Thymus (tissue), 11 donors: ENCODE measurements around the gene RNF5. TPM values are rescaled to one million over a fixed set of nuclear protein-coding genes. Genes with fewer than 3 reads are reported as not detected.

Experiments used
- DNase-seq, 9 donors: peaks; one replicate each; pipeline ENCODE4 v3.0.0-alpha.2; 2013; ENCODE audit warnings: low spot score in 9 of 9, low read depth in 6 of 9, missing footprints in 1 of 9
- H3K27ac ChIP-seq, 2 donors: one replicate each; pipeline ENCODE4 v1.5.1; 2013; ENCODE audit warnings: control low read depth in 1 of 2, low read depth in 1 of 2, low read length in 1 of 2, mild to moderate bottlenecking in 1 of 2, moderate library complexity in 1 of 2
- H3K27me3 ChIP-seq, 2 donors: one replicate each; pipeline ENCODE4 v1.5.1; 2013; ENCODE audit warnings: low read length in 1 of 2; ENCODE audit not compliant: control insufficient read depth in 2 of 2, insufficient read depth in 1 of 2
- H3K36me3 ChIP-seq, 2 donors: one replicate each; pipeline ENCODE4 v1.5.1; 2013; ENCODE audit warnings: low read length in 1 of 2, mild to moderate bottlenecking in 1 of 2, moderate library complexity in 1 of 2; ENCODE audit not compliant: control insufficient read depth in 2 of 2, insufficient read depth in 2 of 2
- H3K4me1 ChIP-seq, 2 donors: one replicate each; pipeline ENCODE4 v1.5.1; 2013; ENCODE audit warnings: low read length in 2 of 2; ENCODE audit not compliant: control insufficient read depth in 2 of 2, insufficient read depth in 2 of 2
- H3K4me3 ChIP-seq, 2 donors: one replicate each; pipeline ENCODE4 v1.5.1; 2013; ENCODE audit warnings: low read length in 2 of 2, control low read depth in 1 of 2, mild to moderate bottlenecking in 1 of 2
- H3K9me3 ChIP-seq, 2 donors: one replicate each; pipeline ENCODE4 v1.5.1; 2013; ENCODE audit warnings: low read length in 1 of 2, mild to moderate bottlenecking in 1 of 2; ENCODE audit not compliant: control insufficient read depth in 2 of 2, insufficient read depth in 1 of 2
- WGBS: extraction: QIAGEN DNeasy Blood & Tissue Kit; methylation state at CpG from one replicate; pipeline ENCODE4 v1.1.7; 2013; 5-methylcytosine and 5-hydroxymethylcytosine counted together
- polyA plus RNA-seq: library from polyadenylated mRNA; stranded (reverse); fragments of 200-250 nt; gene quantifications from one replicate; pipeline ENCODE4 v1.2.3, GENCODE V29; 2013
- total RNA-seq: library from RNA; stranded (reverse); fragments of 120-200 nt; gene quantifications from one replicate; pipeline ENCODE4 v1.2.4, GENCODE V29; 2013
- donor health status: healthy.

Gene RNF5
- total and polyA plus RNA-seq, 2 donors: 62.8 to 77.3 TPM

DNA sequence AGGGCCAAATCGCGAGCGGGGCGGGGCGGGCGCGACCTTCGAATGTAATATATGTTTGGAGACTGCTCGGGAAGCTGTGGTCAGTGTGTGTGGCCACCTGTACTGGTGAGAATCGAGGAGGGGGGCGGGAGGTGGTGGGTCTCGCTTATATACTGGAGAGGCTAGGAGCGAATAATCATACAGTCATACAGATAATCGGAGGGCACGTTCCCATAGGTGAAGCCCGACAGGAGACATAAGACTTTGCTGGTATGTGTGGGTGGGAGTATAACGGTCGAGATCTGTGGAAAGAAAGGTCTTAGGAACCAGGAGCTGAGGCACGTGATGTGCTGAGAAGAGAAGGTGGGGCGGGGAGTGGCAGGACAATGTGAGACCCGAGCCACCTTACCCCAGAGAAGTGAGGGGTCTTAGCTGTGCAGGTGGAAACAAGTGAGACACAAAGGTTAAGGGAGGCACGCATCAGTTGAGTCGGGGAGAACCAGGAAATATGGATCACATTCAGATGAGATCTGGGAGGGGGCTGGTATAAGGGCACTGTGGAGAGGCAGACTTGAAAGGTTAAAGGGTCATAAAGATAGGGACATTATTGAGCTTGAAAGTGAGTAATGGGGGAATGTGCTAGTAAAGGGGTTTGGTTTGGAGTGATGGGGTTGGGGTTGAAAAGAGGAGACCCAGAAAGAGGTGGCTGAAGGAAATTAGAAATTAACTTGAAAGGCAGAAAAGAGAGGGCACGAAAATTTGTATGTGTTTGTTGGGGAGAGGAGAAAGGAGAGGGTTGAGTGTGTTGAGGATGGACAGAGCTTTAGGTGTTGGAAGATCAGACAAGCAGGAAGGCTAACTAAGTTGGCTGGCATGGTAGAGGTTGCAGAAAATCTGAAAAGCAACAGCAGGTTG lies 589 bp downstream of the RNF5 start:
- H3K9me3 ChIP-seq: peaks cover 1 to 4% of the 10 kb centered on the region in 2 donors
- no peaks in the 10 kb centered on the region for H3K27me3 ChIP-seq
- peaks cover 34 to 41% of the 10 kb centered on the region in 2 donors for H3K36me3 ChIP-seq
- H3K4me3 ChIP-seq: peak overlapping the region; percentile 79 to 80
- peak overlapping the region; percentile 95 to 97 for H3K27ac ChIP-seq
- peak in 1 of 9 donors; percentile 41 for DNase-seq
- WGBS: 2% methylated on average over 24 of the region's 24 CpGs
- peaks cover 26 to 46% of the 10 kb centered on the region in 2 donors for H3K4me1 ChIP-seq

- Histone ChIP-seq H3K27me3 (no peaks in the 10 kb centered on the region), H3K4me1 (peaks cover 22 to 42% of the 10 kb centered on the region in 2 donors), H3K4me3 (no peak overlapping the region), H3K27ac (no peak overlapping the region), H3K36me3 (peaks cover 42 to 48% of the 10 kb centered on the region in 2 donors), H3K9me3 (peaks cover 1 to 4% of the 10 kb centered on the region in 2 donors)
- 92% methylated on average over 10 of the region's 10 CpGs for WGBS
- DNase-seq: no peak
Measured at GRCh38 chr6:32179766-32180405, 1.7 kb downstream of the RNF5 start.

GRCh38 chr6:32181148-32181702 lies 3.0 kb downstream of the RNF5 start:
- H3K27me3 ChIP-seq: no peaks in the 10 kb centered on the region
- H3K4me3 ChIP-seq: no peak overlapping the region
- H3K36me3 ChIP-seq: peaks cover 43 to 56% of the 10 kb centered on the region in 2 donors
- H3K9me3 ChIP-seq: peaks cover 0 to 1% of the 10 kb centered on the region in 2 donors
- DNase-seq: no peak
- 97% methylated on average over 15 of the region's 15 CpGs for WGBS
- H3K4me1 ChIP-seq: peaks cover 14 to 39% of the 10 kb centered on the region in 2 donors
- H3K27ac ChIP-seq: no peak overlapping the region

DNA sequence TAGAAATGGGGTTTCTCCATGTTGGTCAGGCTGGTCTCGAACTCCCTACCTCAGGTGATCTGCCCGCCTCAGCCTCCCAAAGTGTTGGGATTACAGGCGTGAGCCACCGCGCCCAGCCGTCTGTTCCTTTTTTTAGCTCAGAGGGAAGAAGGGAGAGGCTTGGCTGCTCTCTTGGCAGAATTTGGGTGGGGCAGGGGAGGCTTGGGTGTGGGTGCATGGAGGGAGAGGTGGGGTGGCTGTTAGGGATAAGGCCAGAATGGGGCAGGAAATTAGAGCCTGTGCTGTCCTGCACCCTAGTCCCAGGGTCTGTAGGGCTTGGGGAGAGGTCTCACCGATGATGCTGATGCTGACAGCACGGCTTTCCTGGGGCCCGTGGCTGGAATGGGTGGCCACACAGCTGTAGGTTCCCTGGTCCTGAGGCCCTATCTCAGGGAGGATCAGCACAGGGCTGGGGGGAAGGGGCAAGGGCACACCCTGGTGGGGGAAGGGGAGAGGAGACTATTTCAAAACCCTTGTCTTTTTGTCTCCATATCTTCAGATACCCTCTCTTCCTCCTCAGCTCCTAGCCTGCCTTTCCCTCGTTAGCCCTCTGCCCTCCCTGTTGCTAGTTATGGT lies 3.8 kb downstream of the RNF5 start:
- H3K4me3 ChIP-seq: no peak overlapping the region
- no peaks in the 10 kb centered on the region for H3K27me3 ChIP-seq
- H3K4me1 ChIP-seq: peaks cover 11 to 38% of the 10 kb centered on the region in 2 donors
- 94% methylated on average over 10 of the region's 10 CpGs for whole genome bisulfite sequencing
- peaks cover 0 to 1% of the 10 kb centered on the region in 2 donors for H3K9me3 ChIP-seq
- DNase-seq: no peak
- no peak overlapping the region for H3K27ac ChIP-seq
- H3K36me3 ChIP-seq: peaks cover 51 to 64% of the 10 kb centered on the region in 2 donors

GRCh38 chr6:32182555-32182981 lies 4.4 kb downstream of the RNF5 start:
- no peak overlapping the region for H3K4me3 ChIP-seq
- no peak for DNase-seq
- no peak overlapping the region for H3K27ac ChIP-seq
- H3K27me3 ChIP-seq: no peaks in the 10 kb centered on the region
- H3K36me3 ChIP-seq: peaks cover 56 to 69% of the 10 kb centered on the region in 2 donors
- WGBS: 97% methylated on average over 10 of the region's 10 CpGs
- H3K9me3 ChIP-seq: peaks cover 0 to 1% of the 10 kb centered on the region in 2 donors
- peaks cover 14 to 38% of the 10 kb centered on the region in 2 donors for H3K4me1 ChIP-seq

GRCh38 chr6:32183030-32183429 lies 4.8 kb downstream of the RNF5 start:
- WGBS: 94% methylated on average over 3 of the region's 3 CpGs
- Histone ChIP-seq H3K36me3 (peaks cover 61 to 74% of the 10 kb centered on the region in 2 donors), H3K4me1 (peaks cover 19 to 41% of the 10 kb centered on the region in 2 donors), H3K4me3 (no peak overlapping the region), H3K27me3 (no peaks in the 10 kb centered on the region), H3K9me3 (peaks cover 0 to 1% of the 10 kb centered on the region in 2 donors), H3K27ac (no peak overlapping the region)
- no peak for DNase-seq

GRCh38 chr6:32183483-32184083 lies 5.4 kb downstream of the RNF5 start:
- H3K27me3 ChIP-seq: no peaks in the 10 kb centered on the region
- H3K27ac ChIP-seq: no peak overlapping the region
- peaks cover 24 to 46% of the 10 kb centered on the region in 2 donors for H3K4me1 ChIP-seq
- peaks cover 65 to 79% of the 10 kb centered on the region in 2 donors for H3K36me3 ChIP-seq
- 98% methylated on average over 15 of the region's 15 CpGs for WGBS
- DNase-seq: no peak
- peaks cover 0 to 1% of the 10 kb centered on the region in 2 donors for H3K9me3 ChIP-seq
- no peak overlapping the region for H3K4me3 ChIP-seq

DNA sequence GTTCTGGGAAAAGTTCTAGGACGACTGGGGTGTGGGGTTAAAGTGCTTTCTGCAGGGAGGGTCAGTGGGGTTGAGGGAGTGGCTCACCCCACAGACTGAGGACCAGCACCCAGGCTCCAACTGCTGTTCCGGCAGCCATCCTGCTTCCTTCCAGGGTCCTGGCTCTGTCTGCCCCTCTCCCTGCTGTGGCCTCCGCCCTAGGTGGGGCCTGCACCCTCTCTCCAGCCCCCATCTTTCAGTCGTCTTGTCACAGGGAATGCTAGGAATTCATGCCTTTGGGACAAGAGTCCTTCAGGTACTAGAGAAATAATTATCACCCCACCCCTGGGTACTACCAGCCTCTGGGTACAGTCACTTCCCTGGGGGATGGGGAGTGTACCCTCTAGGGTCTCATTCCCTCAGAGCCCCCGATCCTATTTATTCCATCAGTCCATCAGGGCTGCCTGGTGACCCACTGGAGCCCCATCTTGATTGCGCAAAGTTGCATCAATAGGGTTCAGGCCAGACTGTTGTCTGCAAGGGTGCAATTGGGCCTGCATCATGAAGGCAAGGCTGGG lies 6.0 kb downstream of the RNF5 start, which contains the start of gene AGER:
Gene AGER, minus strand, starts transcription at position 170 of the 557 bp plus-strand sequence. Its CDS starts 31 bp downstream, at position 139.
- Histone ChIP-seq H3K4me1 (peaks cover 28 to 46% of the 10 kb centered on the region in 2 donors), H3K27me3 (no peaks in the 10 kb centered on the region), H3K9me3 (peaks cover 1 to 2% of the 10 kb centered on the region in 2 donors), H3K4me3 (no peak within 1 kb of the TSS), H3K27ac (no peak within 1 kb of the TSS), H3K36me3 (peaks cover 66 to 85% of the 10 kb centered on the region in 2 donors)
- WGBS: 97% methylated on average over 6 of the region's 6 CpGs
- no peak for DNase-seq
